ENCODE data around the gene PDXK. TPM values are rescaled to one million over a fixed set of nuclear protein-coding genes. Genes with fewer than 3 reads are reported as not detected.

PDXK gene
- total and polyA plus RNA-seq, 9 of the 15 experiments (the other 6 are each of a cell fraction or from before 2014, with no cell fraction given) = 5.6 to 162 (median 76.5) TPM

DNA sequence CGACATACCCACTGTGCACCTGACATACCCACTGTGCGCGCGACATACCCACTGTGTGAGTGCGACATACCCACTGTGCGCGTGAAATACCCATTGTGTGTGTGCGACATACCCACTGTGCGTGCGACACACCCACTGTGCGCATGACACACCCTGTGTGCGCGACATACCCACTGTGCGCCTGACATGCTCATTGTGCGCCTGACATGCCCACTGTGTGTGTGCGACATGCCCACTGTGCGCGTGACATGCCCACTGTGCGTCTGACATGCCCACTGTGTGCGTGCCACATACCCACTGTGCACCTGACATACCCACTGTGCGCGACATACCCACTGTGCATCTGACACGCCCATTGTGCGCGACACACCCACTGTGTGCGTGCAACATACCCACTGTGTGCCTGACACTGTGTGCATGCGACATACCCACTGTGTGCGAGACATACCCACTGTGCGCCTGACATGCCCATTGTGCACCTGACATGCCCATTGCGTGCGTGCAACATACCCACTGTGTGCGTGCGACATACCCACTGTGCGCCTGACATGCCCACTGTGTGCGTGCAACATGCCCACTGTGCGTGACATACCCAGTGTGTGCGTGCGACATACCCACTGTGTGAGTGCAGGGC, 68.0 kb downstream of the PDXK start (continued):
- TF ChIP-seq, protein P1, sequence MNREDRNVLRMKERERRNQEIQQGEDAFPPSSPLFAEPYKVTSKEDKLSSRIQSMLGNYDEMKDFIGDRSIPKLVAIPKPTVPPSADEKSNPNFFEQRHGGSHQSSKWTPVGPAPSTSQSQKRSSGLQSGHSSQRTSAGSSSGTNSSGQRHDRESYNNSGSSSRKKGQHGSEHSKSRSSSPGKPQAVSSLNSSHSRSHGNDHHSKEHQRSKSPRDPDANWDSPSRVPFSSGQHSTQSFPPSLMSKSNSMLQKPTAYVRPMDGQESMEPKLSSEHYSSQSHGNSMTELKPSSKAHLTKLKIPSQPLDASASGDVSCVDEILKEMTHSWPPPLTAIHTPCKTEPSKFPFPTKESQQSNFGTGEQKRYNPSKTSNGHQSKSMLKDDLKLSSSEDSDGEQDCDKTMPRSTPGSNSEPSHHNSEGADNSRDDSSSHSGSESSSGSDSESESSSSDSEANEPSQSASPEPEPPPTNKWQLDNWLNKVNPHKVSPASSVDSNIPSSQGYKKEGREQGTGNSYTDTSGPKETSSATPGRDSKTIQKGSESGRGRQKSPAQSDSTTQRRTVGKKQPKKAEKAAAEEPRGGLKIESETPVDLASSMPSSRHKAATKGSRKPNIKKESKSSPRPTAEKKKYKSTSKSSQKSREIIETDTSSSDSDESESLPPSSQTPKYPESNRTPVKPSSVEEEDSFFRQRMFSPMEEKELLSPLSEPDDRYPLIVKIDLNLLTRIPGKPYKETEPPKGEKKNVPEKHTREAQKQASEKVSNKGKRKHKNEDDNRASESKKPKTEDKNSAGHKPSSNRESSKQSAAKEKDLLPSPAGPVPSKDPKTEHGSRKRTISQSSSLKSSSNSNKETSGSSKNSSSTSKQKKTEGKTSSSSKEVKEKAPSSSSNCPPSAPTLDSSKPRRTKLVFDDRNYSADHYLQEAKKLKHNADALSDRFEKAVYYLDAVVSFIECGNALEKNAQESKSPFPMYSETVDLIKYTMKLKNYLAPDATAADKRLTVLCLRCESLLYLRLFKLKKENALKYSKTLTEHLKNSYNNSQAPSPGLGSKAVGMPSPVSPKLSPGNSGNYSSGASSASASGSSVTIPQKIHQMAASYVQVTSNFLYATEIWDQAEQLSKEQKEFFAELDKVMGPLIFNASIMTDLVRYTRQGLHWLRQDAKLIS (CRISPR knock-in tag; IDR thresholded peaks at IDR 0.05) = no peak
- TF ChIP-seq HDAC8 (tag; IDR thresholded peaks at IDR 0.05) = no peak
- no peak for TF ChIP-seq ZNF668 (CRISPR knock-in tag; IDR thresholded peaks at IDR 0.05)
- no peak for TF ChIP-seq KDM2B (CRISPR knock-in tag; IDR thresholded peaks at IDR 0.05)
- no peak for TF ChIP-seq ZNF239 (CRISPR knock-in tag; IDR thresholded peaks at IDR 0.05)
- no peak for TF ChIP-seq NR2C1 (IDR thresholded peaks at IDR 0.05)
- no peak for TF ChIP-seq NR2C1 (tag; IDR thresholded peaks at IDR 0.05)
- TF ChIP-seq LARP7 (IDR thresholded peaks at IDR 0.05) = no peak
- TF ChIP-seq NR2C2 (CRISPR knock-in tag; IDR thresholded peaks at IDR 0.05) = no peak
- TF ChIP-seq NR2C2 (tag; IDR thresholded peaks at IDR 0.05) = no peak

Data from K562 (cell line).